Smooth muscle cell (in vitro differentiated cells): ENCODE data around the gene TMOD4. TPM values are rescaled to one million over a fixed set of nuclear protein-coding genes. Genes with fewer than 3 reads are reported as not detected.
A peak's percentile ranks its signal among the peaks of the same experiment; 100 is the strongest.

Experiments used
- DNase-seq: peaks from one replicate; lab custom pipeline; 2025; ENCODE audit not compliant: unreplicated experiment; lab: John Stamatoyannopoulos, UW
- H2AFZ ChIP-seq: fragments of 200-600 bp; sonication (generic); 2 replicates; pipeline ENCODE4 v1.6.0; 2016; ENCODE audit warnings: antibody characterized with exemption, low read depth, mild to moderate bottlenecking
- H3F3A ChIP-seq: fragments of 200-600 bp; sonication (generic); 2 replicates; pipeline ENCODE4 v1.6.0; 2017; ENCODE audit warnings: antibody characterized with exemption, low read depth
- H3K27ac ChIP-seq: fragments of 200-600 bp; sonication (generic); 2 replicates; pipeline ENCODE4 v1.5.1; 2016; ENCODE audit warnings: low read depth, mild to moderate bottlenecking
- H3K27me3 ChIP-seq: fragments of 200-600 bp; sonication (generic); 2 replicates; pipeline ENCODE4 v1.6.1; 2016; ENCODE audit warnings: low read depth, mild to moderate bottlenecking
- H3K36me3 ChIP-seq: fragments of 200-600 bp; sonication (generic); 2 replicates; pipeline ENCODE4 v1.5.1; 2016; ENCODE audit warnings: low read depth
- H3K4me1 ChIP-seq: fragments of 200-600 bp; sonication (generic); 2 replicates; pipeline ENCODE4 v1.5.1; 2016; ENCODE audit warnings: low read depth
- H3K4me2 ChIP-seq: fragments of 200-600 bp; sonication (generic); 2 replicates; pipeline ENCODE4 v1.6.0; 2016; ENCODE audit warnings: mild to moderate bottlenecking
- H3K4me3 ChIP-seq: fragments of 200-600 bp; sonication (generic); 2 replicates; pipeline ENCODE4 v1.5.1; 2016; ENCODE audit warnings: mild to moderate bottlenecking
- H3K79me2 ChIP-seq: fragments of 200-600 bp; sonication (generic); 2 replicates; pipeline ENCODE4 v1.6.0; 2016; ENCODE audit warnings: low read depth, mild to moderate bottlenecking
- H3K9ac ChIP-seq: fragments of 200-600 bp; sonication (generic); 2 replicates; pipeline ENCODE4 v1.6.0; 2016; ENCODE audit warnings: low read depth
- H3K9me3 ChIP-seq: fragments of 200-600 bp; sonication (generic); replicated peaks from 2 replicates; pipeline ENCODE4 v1.5.1; 2016; ENCODE audit warnings: low read depth
- H4K20me1 ChIP-seq: fragments of 200-600 bp; sonication (generic); 2 replicates; pipeline ENCODE4 v1.6.0; 2016; ENCODE audit warnings: low read depth
- WGBS: methylation state at CpG from one replicate; pipeline ENCODE4 v1.1.7; 2016; ENCODE audit warnings: low lambda C conversion rate; 5-methylcytosine and 5-hydroxymethylcytosine counted together
- polyA plus RNA-seq: library from polyadenylated mRNA; unstranded; fragments of >200 nt; fragmentation: Nextera tagmentation; extraction: Ambion mirVana; gene quantifications from 2 replicates; pipeline ENCODE4 v1.2.1, GENCODE V29; 2016
- total RNA-seq: library from RNA; depleted of rRNA; stranded (reverse); fragments of >200 nt; gene quantifications from 2 replicates; pipeline ENCODE4 v1.2.3, GENCODE V29; 2014
- TF ChIP-seq, protein P1 (sequence below): fragments of 200-600 bp; sonication (generic); IDR thresholded peaks from 2 replicates; pipeline ENCODE4 v1.5.1; 2017; ENCODE audit warnings: borderline replicate concordance, mild to moderate bottlenecking, antibody characterized with exemption; ENCODE audit not compliant: insufficient read depth, poor library complexity, severe bottlenecking

TMOD4 gene
- total and polyA plus RNA-seq, 2 experiments from 2014 or later: 0.37 TPM; not detected in 1

DNA sequence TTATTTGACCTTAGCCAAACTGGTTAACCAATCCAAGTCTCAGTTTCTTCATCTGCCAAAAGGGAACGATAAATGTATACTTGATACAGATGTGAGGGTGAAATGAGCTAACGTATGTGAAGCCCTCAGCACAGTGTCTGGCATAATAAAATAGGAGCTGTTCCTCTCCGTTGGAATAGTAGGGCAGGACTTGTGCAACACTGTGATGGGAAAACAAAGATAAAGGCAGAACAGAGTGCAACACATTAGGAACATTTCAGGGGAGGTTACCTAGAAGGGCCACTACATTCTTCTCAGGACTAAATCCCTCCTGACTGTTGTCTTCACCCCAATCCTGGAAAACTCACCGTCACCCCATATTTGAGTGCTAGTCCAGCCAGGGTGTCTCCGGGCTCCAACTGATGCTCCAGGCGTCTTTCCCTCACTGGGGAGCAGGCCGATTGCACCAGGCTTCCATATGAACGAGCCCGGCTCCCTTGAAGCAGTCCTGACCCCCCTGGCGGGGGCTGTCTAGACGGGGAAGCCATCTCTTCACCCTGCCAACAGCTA lies 11.0 kb downstream of the TMOD4 start:
- no peak for DNase-seq
- Histone ChIP-seq H3K79me2 (peaks cover 6% of the 10 kb centered on the region), H3K9me3 (no peaks in the 10 kb centered on the region), H3K9ac (peak overlapping the region; percentile 61), H3K4me2 (peak overlapping the region; percentile 96), H3K36me3 (no peaks in the 10 kb centered on the region), H4K20me1 (no peaks in the 10 kb centered on the region), H3K27ac (peak overlapping the region; percentile 70), H3K4me1 (peaks cover 12% of the 10 kb centered on the region), H2AFZ (peak overlapping the region; percentile 92), H3F3A (peaks cover 10% of the 10 kb centered on the region), H3K4me3 (peak overlapping the region; percentile 60), H3K27me3 (no peaks in the 10 kb centered on the region)
- TF ChIP-seq, protein P1, sequence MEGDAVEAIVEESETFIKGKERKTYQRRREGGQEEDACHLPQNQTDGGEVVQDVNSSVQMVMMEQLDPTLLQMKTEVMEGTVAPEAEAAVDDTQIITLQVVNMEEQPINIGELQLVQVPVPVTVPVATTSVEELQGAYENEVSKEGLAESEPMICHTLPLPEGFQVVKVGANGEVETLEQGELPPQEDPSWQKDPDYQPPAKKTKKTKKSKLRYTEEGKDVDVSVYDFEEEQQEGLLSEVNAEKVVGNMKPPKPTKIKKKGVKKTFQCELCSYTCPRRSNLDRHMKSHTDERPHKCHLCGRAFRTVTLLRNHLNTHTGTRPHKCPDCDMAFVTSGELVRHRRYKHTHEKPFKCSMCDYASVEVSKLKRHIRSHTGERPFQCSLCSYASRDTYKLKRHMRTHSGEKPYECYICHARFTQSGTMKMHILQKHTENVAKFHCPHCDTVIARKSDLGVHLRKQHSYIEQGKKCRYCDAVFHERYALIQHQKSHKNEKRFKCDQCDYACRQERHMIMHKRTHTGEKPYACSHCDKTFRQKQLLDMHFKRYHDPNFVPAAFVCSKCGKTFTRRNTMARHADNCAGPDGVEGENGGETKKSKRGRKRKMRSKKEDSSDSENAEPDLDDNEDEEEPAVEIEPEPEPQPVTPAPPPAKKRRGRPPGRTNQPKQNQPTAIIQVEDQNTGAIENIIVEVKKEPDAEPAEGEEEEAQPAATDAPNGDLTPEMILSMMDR: no peak
- 27% methylated on average over 11 of the region's 11 CpGs for WGBS

DNA sequence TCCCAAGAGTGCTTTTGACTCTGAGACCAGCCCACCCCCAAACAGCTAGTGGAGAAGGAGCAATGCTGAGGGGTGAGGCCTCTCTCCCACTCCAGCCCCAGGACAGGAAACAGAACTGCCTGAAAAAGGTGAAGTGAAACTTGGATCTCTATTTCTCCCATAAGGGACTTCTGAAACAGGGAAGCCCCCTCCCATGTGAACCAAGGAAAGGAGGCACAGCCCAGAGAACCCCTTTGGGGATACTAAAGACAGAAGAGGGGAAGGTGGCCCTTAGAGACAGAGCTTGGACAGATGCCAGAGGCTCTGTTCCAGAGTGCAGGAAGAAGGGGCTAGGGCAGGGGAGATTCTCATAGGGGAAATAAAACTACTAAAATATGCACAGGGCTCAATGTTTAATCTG lies 16.4 kb downstream of the TMOD4 start:
- Histone ChIP-seq H3K4me3 (no peak overlapping the region), H3K79me2 (no peaks in the 10 kb centered on the region), H3K36me3 (no peaks in the 10 kb centered on the region), H2AFZ (no peak overlapping the region), H3K9ac (no peak overlapping the region), H3K4me2 (no peak overlapping the region), H3K27me3 (no peaks in the 10 kb centered on the region), H3F3A (peaks cover 4% of the 10 kb centered on the region), H3K27ac (no peak overlapping the region), H3K4me1 (peaks cover under 1% of the 10 kb centered on the region), H3K9me3 (no peaks in the 10 kb centered on the region), H4K20me1 (no peaks in the 10 kb centered on the region)
- TF ChIP-seq, protein P1: no peak
- no peak for DNase-seq

DNA sequence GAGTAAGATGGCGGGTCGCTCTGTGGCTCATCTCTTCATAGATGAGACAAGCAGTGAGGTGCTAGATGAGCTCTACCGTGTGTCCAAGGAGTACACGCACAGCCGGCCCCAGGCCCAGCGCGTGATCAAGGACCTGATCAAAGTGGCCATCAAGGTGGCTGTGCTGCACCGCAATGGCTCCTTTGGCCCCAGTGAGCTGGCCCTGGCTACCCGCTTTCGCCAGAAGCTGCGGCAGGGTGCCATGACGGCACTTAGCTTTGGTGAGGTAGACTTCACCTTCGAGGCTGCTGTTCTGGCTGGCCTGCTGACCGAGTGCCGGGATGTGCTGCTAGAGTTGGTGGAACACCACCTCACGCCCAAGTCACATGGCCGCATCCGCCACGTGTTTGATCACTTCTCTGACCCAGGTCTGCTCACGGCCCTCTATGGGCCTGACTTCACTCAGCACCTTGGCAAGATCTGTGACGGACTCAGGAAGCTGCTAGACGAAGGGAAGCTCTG lies 17.0 kb downstream of the TMOD4 start:
- H3K9ac ChIP-seq: no peak overlapping the region
- no peaks in the 10 kb centered on the region for H3K79me2 ChIP-seq
- H3K36me3 ChIP-seq: no peaks in the 10 kb centered on the region
- H3K4me2 ChIP-seq: no peak overlapping the region
- TF ChIP-seq, protein P1: no peak
- H3K4me1 ChIP-seq: no peaks in the 10 kb centered on the region
- no peak overlapping the region for H3K4me3 ChIP-seq
- peaks cover 4% of the 10 kb centered on the region for H3F3A ChIP-seq
- WGBS: 97% methylated on average over 22 of the region's 22 CpGs
- no peak overlapping the region for H3K27ac ChIP-seq
- DNase-seq: no peak
- H2AFZ ChIP-seq: no peak overlapping the region
- no peaks in the 10 kb centered on the region for H3K27me3 ChIP-seq
- H4K20me1 ChIP-seq: no peaks in the 10 kb centered on the region
- H3K9me3 ChIP-seq: no peaks in the 10 kb centered on the region

DNA sequence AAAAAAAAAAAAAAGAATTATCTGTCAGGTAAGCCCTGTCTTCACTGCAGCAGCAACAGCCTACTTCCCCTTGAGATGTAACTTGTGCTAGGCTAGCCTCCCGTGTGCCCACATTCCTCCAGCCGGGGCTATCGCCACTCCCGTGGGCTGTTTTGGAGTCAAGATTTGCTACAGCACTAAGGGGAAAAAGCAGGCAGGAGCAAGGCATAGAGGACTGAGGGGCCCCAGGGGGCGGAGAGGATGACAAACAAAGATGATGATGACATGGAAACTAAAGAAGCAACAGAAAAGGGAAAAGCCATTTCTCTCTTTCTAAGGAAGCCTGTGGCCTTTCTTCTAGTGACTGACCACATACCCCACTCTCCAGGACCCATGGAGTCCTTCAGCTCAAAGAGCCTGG lies 17.5 kb downstream of the TMOD4 start:
- no peaks in the 10 kb centered on the region for H3K4me1 ChIP-seq
- WGBS: 88% methylated on average over 5 of the region's 5 CpGs
- no peak overlapping the region for H2AFZ ChIP-seq
- no peak overlapping the region for H3K9ac ChIP-seq
- no peaks in the 10 kb centered on the region for H3K79me2 ChIP-seq
- DNase-seq: no peak
- H4K20me1 ChIP-seq: no peaks in the 10 kb centered on the region
- H3F3A ChIP-seq: peaks cover 4% of the 10 kb centered on the region
- H3K4me3 ChIP-seq: no peak overlapping the region
- no peaks in the 10 kb centered on the region for H3K36me3 ChIP-seq
- no peak overlapping the region for H3K4me2 ChIP-seq
- TF ChIP-seq, protein P1: no peak
- no peaks in the 10 kb centered on the region for H3K9me3 ChIP-seq
- no peak overlapping the region for H3K27ac ChIP-seq
- no peaks in the 10 kb centered on the region for H3K27me3 ChIP-seq
